ENCODE measurements around the gene CDC14B. TPM values are rescaled to one million over a fixed set of nuclear protein-coding genes. Genes with fewer than 3 reads are reported as not detected.

CDC14B gene
- total RNA-seq, 4 donors from 2014 or later, result 45.9 to 59.8 (median 47.2) TPM

- TF ChIP-seq CTCF (IDR thresholded peaks at IDR 0.05; ENCODE audit: low read depth), result no peak
These were observed 45.2 kb downstream of the CDC14B start for GRCh38 chr9:96574455-96574854.

GRCh38 chr9:96567203-96567700, 52.4 kb downstream of the CDC14B start:
- no peak for TF ChIP-seq CTCF (IDR thresholded peaks at IDR 0.05; ENCODE audit: low read depth)

GRCh38 chr9:96566498-96567202, 53.0 kb downstream of the CDC14B start:
- no peak for TF ChIP-seq CTCF (IDR thresholded peaks at IDR 0.05; ENCODE audit: low read depth)

- no peak for TF ChIP-seq CTCF (IDR thresholded peaks at IDR 0.05; ENCODE audit: low read depth)
These were observed 53.8 kb downstream of the CDC14B start for GRCh38 chr9:96565671-96566497.

GRCh38 chr9:96564217-96564616, 55.4 kb downstream of the CDC14B start:
- no peak for TF ChIP-seq CTCF (IDR thresholded peaks at IDR 0.05; ENCODE audit: low read depth)

- TF ChIP-seq CTCF (IDR thresholded peaks at IDR 0.05; ENCODE audit: low read depth), result no peak
These were observed 60.2 kb downstream of the CDC14B start for GRCh38 chr9:96559339-96559943.

GRCh38 chr9:96557921-96558320, 61.7 kb downstream of the CDC14B start:
- TF ChIP-seq CTCF (IDR thresholded peaks at IDR 0.05; ENCODE audit: low read depth), result no peak
